Bronchial smooth muscle cell (primary cell): Measurements from ENCODE around the gene CTNNA2. TPM values are rescaled to one million over a fixed set of nuclear protein-coding genes. Genes with fewer than 3 reads are reported as not detected.

Experiments used
- total RNA-seq: library from RNA; depleted of rRNA; stranded (reverse); fragments of >200 nt; gene quantifications from 2 replicates; pipeline ENCODE4 v1.2.1, GENCODE V29; 2014

The CTNNA2 gene
- total RNA-seq, result not detected in 2 replicates

GRCh38 chr2:79512442-79513401, at the start of gene CTNNA2:
TSS of gene CTNNA2 (plus strand) at chr2:79513051.

GRCh38 chr2:80303909-80304837, 791.3 kb downstream of the CTNNA2 start, which contains the start of gene LRRTM1:
TSS of gene LRRTM1 (minus strand) at chr2:80304752. CDS start at chr2:80303819, 933 bp downstream.

